Stimulated activated CD8-positive, alpha-beta memory T cell treated with anti-CD3 and anti-CD28 coated beads, Interleukin-15, amount 100 ng/mL, for 48 hours (primary cell): ENCODE data around the gene C7.
"Not testable (repeated sequence)": the region's sequence is repeated elsewhere in the genome, so short reads cannot be mapped to it uniquely, and the experiment has no call there.

Experiments
- DNase-seq, 2 donors: peaks; one replicate each; pipeline ENCODE4 v3.0.0-alpha.2; 2020; ENCODE audit warnings: low read depth in 2 of 2

C7 gene

GRCh38 chr5:40991168-40991980 is 82.1 kb downstream of the C7 start:
- DNase-seq = no peak

DNA sequence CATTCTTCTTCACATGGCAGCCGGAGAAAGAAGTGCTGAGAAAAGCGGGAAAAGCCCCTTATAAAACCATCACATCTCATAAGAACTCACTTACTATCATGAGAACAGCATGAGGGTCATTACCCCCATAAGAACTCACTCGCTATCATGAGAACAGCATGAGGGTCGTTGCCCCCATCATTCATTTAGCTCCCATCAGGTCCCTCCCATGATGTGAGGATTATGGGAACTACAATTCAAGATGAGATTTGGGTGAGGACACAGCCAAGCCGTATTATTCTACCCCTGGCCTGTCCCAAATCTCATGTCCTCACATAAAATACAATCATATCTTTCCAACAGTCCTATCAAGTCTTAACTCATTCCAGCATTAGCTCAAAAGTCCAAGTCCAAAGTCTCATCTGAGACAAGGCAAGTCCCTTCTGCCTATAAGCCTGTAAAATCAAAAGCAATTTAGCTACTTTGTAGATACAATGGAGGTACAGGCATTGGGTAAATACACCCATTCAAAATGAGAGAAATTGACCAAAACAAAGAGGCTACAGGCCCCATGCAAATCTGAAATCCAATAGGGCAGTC is 82.8 kb downstream of the C7 start:
- no peak for DNase-seq

- no peak for DNase-seq
These were observed 86.7 kb downstream of the C7 start for GRCh38 chr5:40995801-40996586.

GRCh38 chr5:40999142-40999541 is 89.8 kb downstream of the C7 start:
- no peak for DNase-seq

DNA sequence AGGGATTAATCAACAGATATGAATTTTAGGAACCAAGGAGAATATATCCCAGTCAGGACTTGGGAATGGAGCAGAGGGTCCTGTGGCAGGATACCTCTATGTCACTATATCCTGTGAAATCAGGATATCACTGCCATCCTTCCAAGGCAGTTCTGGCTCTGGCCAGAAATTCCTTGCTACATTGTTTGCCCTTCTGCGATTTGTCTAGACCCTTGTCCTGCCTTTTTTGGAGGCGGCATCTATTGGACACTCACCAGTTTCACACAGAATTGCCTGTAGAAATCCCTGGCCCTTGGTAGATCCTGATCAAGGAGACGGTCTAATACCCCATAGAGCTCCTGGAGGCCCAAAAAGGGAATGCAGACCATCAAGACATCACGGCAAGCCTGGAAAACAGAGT is 90.7 kb downstream of the C7 start:
- no peak for DNase-seq

GRCh38 chr5:41003670-41004376 is 94.5 kb downstream of the C7 start:
- DNase-seq = no peak

DNA sequence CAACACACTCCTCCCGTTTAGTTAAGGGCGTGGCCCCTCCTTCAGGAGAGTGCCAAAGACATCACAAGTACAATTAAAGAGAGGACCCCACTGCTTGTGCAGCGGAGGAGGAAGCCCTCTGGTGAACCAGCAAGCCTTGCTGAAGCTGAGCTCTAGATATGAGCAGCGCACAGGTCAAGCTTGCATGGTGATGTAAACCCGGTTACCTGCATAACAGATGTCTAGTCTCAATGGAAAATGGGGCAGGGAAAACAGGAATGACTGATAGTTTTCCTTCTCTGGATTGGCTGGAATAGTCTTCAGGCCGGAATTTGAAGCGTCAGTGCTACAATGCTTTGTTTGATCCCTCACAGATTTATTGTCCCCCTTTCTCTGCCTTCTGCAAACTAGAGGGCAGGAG is 95.6 kb downstream of the C7 start:
- DNase-seq = no peak

DNA sequence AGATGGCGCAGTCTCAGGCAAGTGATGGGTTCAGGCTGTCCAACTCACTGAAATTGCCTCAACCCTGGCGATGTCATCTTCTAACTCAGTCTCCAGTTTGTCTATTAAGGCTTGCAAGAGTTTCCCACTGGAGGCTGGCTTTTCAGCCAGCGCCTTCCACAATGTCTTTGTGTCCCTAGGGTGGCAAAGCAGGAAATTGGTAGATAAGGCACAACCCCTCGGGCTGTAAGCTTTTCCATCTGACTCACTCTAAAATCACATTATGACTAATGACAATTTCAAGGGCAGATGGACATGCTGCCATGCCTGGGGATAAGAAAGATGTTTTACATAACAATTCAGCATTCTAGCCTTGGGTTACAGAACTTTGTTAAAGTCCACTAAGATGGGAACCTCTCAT is 99.9 kb downstream of the C7 start:
- no peak for DNase-seq

DNA sequence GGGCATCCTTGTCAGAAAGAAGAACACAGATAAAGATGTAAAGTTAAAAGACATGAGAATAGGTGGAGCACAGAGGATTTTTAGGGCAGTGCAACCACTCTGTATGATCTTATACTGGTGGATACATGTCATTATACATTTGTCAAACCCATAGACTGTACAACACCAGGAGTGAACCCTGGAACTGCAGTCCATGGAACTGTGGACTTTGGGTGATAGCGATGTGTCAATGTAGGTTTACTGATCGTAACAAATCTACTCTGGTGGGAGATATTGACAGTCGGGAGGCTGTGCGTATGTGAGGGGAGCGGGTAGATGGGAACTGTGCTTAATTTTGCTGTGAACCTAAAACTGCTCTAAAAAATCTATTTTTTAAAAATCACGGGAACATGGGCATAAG is 101.3 kb downstream of the C7 start:
- no peak for DNase-seq

- DNase-seq = no peak
These were observed 103.0 kb downstream of the C7 start for GRCh38 chr5:41012318-41012717.

- not testable (repeated sequence) for DNase-seq
These were observed 113.3 kb downstream of the C7 start for GRCh38 chr5:41022600-41022999.
